Body of pancreas (tissue), 4 donors: ENCODE measurements around the gene ENO3. TPM values are rescaled to one million over a fixed set of nuclear protein-coding genes. Genes with fewer than 3 reads are reported as not detected.
A peak's percentile ranks its signal among the peaks of the same experiment; 100 is the strongest.
"Not testable (repeated sequence)": the region's sequence is repeated elsewhere in the genome, so short reads cannot be mapped to it uniquely, and the experiment has no call there.

Experiments used
- ATAC-seq: fragments of 150-250 bp; one replicate; pipeline ENCODE4 v1.9.1; 2016
- DNase-seq, 4 donors: peaks; one replicate each; pipeline ENCODE4 v3.0.0-alpha.2; 2019
- H3K27ac ChIP-seq, 4 donors: fragments of 200-600 bp; sonication (generic); 1 replicate in 3 of 4; 2 replicates in 1 of 4; pipeline versions ENCODE4 v1.5.1 to v1.6.1; 2016 to 2019; ENCODE audit warnings: mild to moderate bottlenecking in 1 of 4, mixed read lengths in 1 of 4, moderate library complexity in 1 of 4
- H3K27me3 ChIP-seq, 2 donors: fragments of 200-600 bp; sonication (generic); one replicate each; pipeline ENCODE4 v1.6.0; 2016; ENCODE audit warnings: mild to moderate bottlenecking in 1 of 2
- H3K36me3 ChIP-seq, 2 donors: fragments of 200-600 bp; sonication (generic); replicated peaks in 1 of 2; 2 replicates each; pipeline ENCODE4 v1.5.1; 2016; ENCODE audit warnings: low read depth in 2 of 2; ENCODE audit not compliant: insufficient read depth in 1 of 2
- H3K4me1 ChIP-seq: fragments of 200-600 bp; sonication (generic); one replicate; pipeline ENCODE4 v1.6.0; 2016
- H3K4me3 ChIP-seq, 2 donors: fragments of 200-600 bp; sonication (generic); 1 replicate in 1 of 2; 2 replicates in 1 of 2; pipeline ENCODE4 v1.5.1; 2016 to 2019
- H3K9me3 ChIP-seq, 3 donors: fragments of 200-600 bp; sonication (generic); 1 replicate in 2 of 3; 2 replicates in 1 of 3; pipeline ENCODE4 v1.5.1; 2016
- POLR2A ChIP-seq, 3 donors: fragments of 450-650 bp; IDR thresholded peaks; one replicate each; pipeline ENCODE4 v1.6.1; 2016; ENCODE audit warnings: antibody characterized with exemption in 3 of 3, mild to moderate bottlenecking in 2 of 3
- WGBS, 2 donors: methylation state at CpG; one replicate each; pipeline ENCODE4 v1.1.5; 2017; 5-methylcytosine and 5-hydroxymethylcytosine counted together
- intact Hi-C: fragments of 100-400 bp; cut with DNase I; formaldehyde crosslinking; loops from one replicate; pipeline ENCODE4 v1.15.1; 2023
- total RNA-seq, 2 donors: library from RNA; depleted of rRNA; stranded (reverse); fragments of >200 nt; gene quantifications; one replicate each; pipeline ENCODE4 v1.1.0, GENCODE V29; 2016
- TF ChIP-seq, protein P1 (sequence below), 7 experiments: fragments of 450-650 bp in 4 of 7; fragments of 200-600 bp in 3 of 7; sonication (generic) in 3 of 7; IDR thresholded peaks; one replicate each; pipeline ENCODE4 v1.5.1; 2016 to 2019; ENCODE audit warnings: antibody characterized with exemption in 7 of 7

ENO3 gene
- total RNA-seq: 1 to 10 TPM; 3.3 to 3.6 TPM

DNA sequence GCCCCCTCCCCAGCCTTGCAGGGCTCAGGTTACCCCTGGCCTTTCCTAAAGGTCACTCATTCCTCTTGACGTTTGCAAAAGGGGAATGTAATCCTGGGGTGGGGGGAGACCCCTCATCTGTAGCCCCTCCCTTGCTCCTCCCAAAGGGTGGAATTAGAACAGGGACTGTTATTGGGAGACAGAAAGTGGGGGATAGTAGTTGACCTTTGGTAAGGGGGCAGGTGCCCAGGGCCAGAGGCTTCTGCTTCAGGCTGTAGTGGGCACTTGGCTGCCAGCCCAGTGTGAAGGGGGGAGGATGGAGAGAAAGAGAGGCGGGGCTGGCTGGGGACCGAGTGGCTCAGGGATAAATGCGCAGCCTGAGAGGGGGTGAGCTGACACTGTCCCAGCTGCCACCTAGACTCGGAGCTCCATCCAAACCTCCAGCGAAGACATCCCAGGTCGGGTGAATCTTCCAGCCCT is at the start of gene ENO3:
Gene ENO3, plus strand, starts transcription at position 374 of the 459 bp plus-strand sequence. CDS start 711 bp downstream, outside the sequence.
- Histone ChIP-seq H3K4me1 (peaks cover 22% of the 10 kb centered on the region), H3K9me3 (no peaks in the 10 kb centered on the region), H3K27ac (peak within 1 kb of the TSS; percentile 93 to 99 (median 96)), H3K36me3 (no peaks in the 10 kb centered on the region), H3K4me3 (peak within 1 kb of the TSS in 1 of 2 donors; percentile 61), H3K27me3 (no peaks in the 10 kb centered on the region)
- intact Hi-C loops: no loop called here
- ATAC-seq (no peak), DNase-seq (no peak)
- TF ChIP-seq, protein P1, sequence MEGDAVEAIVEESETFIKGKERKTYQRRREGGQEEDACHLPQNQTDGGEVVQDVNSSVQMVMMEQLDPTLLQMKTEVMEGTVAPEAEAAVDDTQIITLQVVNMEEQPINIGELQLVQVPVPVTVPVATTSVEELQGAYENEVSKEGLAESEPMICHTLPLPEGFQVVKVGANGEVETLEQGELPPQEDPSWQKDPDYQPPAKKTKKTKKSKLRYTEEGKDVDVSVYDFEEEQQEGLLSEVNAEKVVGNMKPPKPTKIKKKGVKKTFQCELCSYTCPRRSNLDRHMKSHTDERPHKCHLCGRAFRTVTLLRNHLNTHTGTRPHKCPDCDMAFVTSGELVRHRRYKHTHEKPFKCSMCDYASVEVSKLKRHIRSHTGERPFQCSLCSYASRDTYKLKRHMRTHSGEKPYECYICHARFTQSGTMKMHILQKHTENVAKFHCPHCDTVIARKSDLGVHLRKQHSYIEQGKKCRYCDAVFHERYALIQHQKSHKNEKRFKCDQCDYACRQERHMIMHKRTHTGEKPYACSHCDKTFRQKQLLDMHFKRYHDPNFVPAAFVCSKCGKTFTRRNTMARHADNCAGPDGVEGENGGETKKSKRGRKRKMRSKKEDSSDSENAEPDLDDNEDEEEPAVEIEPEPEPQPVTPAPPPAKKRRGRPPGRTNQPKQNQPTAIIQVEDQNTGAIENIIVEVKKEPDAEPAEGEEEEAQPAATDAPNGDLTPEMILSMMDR (IDR thresholded peaks at IDR 0.05): no peak
- no peak for TF ChIP-seq POLR2A (IDR thresholded peaks at IDR 0.05)
- 51 to 65% methylated on average over 7 of the region's 7 CpGs for WGBS, 2 donors

DNA sequence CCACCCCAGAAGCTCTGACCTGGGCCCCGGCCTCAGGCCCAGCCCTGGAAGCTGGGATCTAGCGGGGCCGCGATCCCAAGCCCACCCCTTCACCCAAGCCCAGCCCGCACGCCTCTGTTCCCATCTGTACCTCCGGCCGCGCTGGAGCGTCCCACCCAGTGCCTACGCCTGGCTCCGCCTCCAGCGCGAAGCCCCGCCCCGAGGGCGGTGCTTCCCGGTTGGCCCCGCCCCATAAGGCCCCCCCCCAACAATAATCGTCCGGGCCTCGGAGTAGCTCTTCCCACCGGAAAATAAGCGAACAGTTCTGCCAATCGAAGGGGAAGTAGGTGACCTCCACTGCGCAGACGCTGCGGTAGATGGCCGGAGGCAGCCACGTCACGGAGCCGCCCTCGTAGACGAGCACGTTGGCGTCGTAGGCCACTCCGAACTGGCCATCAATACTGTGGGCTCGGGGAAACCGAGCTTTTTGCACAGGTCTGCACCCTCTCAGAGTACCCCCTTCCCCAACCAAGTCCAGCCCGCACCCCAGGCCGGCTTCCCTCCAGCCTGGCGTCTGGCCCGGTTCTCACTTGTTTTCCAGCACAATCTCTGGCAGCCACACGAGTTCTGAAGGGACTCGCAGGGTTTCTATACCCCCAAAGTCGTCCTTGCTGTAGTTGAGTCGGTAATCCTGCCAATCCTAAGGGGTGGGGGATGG is 49.1 kb upstream of the ENO3 start:
- ATAC-seq: no peak

DNA sequence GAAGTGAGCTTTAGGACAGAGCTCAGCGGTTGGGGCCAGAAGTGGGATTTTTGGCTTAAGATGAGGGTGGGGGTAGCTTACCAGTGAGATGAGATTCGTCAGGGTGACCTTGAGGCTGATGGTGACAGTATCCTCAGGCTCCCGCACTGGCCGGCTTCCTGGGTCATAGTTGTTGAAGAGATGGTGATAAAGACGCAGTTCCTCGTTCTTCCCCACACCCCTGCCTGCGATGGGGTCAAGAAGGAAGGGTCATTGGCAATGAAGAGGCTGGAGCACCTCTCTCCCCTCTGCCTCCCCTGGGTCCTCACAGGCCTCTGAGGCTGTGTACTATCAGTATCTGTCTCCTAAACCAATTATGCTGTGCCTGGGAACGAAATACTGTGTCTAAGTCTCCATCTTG is 48.4 kb upstream of the ENO3 start:
- DNase-seq (no peak), ATAC-seq (no peak)
- Histone ChIP-seq H3K9me3 (no peaks in the 10 kb centered on the region), H3K27ac (peak overlapping the region in 1 of 4 donors; percentile 12), H3K27me3 (no peaks in the 10 kb centered on the region), H3K4me1 (peaks cover 45% of the 10 kb centered on the region), H3K4me3 (no peak overlapping the region), H3K36me3 (no peaks in the 10 kb centered on the region)
- WGBS, 2 donors: 48 to 60% methylated on average over 8 of the region's 8 CpGs
- intact Hi-C loops: no loop called here
- TF ChIP-seq, protein P1 (IDR thresholded peaks at IDR 0.05): no peak

More for the DNA sequence above, 49.1 kb upstream of the ENO3 start:
- peak in 1 of 3 donors; percentile 7 for TF ChIP-seq POLR2A (IDR thresholded peaks at IDR 0.05)
- TF ChIP-seq, protein P1 (IDR thresholded peaks at IDR 0.05): no peak
- Histone ChIP-seq H3K4me3 (no peak overlapping the region), H3K4me1 (peaks cover 45% of the 10 kb centered on the region), H3K9me3 (no peaks in the 10 kb centered on the region), H3K27me3 (no peaks in the 10 kb centered on the region), H3K36me3 (no peaks in the 10 kb centered on the region), H3K27ac (peak overlapping the region in 1 of 4 donors; percentile 12)
- 62 to 66% methylated on average over 32 to 41 of the region's 48 CpGs for WGBS, 2 donors
- DNase-seq: peak in 2 of 4 donors; percentile 32 to 40
- intact Hi-C loops: no loop called here

DNA sequence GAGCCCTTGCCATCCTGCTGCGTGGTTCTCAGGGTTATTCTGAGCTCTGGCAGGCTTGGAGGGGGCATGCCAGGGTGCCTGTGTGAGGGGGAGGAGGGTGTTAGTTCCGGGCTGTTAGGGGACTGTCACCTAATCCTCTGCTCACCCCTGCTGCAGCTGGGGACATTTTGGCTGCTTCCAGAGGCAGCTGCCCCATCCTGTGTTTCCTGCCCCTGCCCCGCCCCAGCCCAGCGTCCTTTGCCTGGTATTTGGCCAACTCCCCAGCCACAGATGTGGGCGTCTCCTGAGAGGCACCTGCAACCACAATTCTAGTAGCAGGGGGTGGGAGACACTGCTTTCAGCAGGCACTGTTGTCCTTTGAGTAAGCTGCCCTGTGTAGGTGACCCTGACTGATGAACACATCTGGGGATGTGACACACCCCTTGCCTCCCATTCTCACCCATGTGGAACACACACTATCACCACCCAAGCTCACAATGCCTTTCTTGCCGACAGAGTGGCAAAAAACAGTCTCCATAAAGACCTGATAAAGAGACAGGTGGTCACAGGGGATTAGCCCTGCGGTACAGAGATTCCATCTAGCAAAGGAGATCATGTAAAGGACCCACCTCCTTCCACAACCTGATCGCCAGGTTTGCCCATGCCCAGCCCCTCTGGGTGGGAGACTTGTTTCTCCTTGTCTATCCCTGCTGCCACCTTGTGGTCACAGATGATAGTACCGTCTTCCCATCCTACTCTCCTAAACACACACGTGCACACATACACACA is 47.7 kb upstream of the ENO3 start, which contains the start of gene CHRNE:
Gene CHRNE, minus strand, starts transcription at position 48 of the 768 bp plus-strand sequence. Its CDS starts 35 bp downstream, at position 13.
- TF ChIP-seq POLR2A (IDR thresholded peaks at IDR 0.05): no peak
- TF ChIP-seq, protein P1 (IDR thresholded peaks at IDR 0.05): peak; percentile 50 to 90 (median 71)
- intact Hi-C loops: no loop called here
- WGBS, 2 donors: 6 to 7% methylated on average over 9 to 10 of the region's 10 CpGs
- Histone ChIP-seq H3K4me1 (peaks cover 42% of the 10 kb centered on the region), H3K4me3 (no peak within 1 kb of the TSS), H3K36me3 (no peaks in the 10 kb centered on the region), H3K27me3 (no peaks in the 10 kb centered on the region), H3K9me3 (no peaks in the 10 kb centered on the region), H3K27ac (peak within 1 kb of the TSS in 1 of 4 donors; percentile 24)
- ATAC-seq: peak; percentile 53
- peak; percentile 86 to 91 (median 88) for DNase-seq

DNA sequence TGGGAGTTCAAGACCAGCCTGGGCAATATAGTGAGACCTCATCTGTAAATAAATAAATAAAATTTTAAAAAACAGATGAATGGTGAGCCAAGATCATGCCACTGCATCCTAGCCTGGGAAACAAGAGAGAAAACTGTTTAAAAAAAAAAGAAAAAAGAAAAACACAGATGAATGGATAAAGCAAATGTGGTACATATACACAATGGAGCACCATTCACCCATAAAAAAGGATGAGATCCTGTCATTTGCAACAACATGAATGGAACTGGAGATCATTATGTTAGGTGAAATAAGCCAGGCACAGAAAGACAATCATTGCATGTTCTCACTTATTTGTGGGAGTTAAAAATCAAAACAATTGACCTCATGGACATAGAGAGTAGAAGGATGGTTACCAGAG is 44.3 kb upstream of the ENO3 start:
- DNase-seq, H3K27ac ChIP-seq, H3K4me3 ChIP-seq, intact Hi-C loops, H3K27me3 ChIP-seq, H3K36me3 ChIP-seq, H3K9me3 ChIP-seq, ATAC-seq: not testable (repeated sequence)
- peaks cover 25% of the 10 kb centered on the region for H3K4me1 ChIP-seq
